NCI-H1436 treated with DMSO at 0.1 percent for 48 hours (cell line): ENCODE data around the gene NBAS.
"Not testable (repeated sequence)": the region's sequence is repeated elsewhere in the genome, so short reads cannot be mapped to it uniquely, and the experiment has no call there.

Experiments used
- DNase-seq: peaks from one replicate; lab custom pipeline; 2025; lab: John Stamatoyannopoulos, UW

Gene NBAS

DNA sequence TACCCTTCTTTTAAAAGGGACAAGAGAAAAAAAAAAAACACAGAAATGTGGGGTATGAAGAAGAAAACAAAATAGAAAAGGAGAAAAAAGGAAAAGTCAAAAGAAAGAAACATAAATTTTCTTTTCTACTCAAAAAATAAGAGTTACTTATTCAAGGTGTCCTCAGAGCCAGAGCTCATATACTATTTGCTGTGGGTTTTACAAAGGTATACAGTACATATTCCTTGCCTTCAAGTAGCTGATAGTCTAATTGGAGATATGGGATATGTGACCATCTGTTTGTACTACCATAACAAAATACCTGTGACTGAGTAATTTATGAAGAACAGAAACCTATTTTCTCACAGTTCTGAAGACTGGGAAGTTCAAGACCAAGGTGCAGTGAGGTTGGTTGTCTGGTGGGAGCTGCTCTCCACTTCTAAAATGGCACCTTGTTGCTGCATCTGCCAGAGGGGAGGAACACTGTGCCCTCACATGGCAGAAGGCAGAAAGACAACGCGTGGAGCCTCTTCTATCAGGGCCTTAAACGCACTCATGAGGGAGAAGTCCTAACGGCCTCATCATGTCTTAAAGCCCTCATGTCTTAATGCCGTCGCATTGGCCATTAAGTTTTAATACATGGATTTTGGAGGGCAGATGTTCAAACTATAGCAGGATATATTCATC is 33.9 kb downstream of the NBAS start:
- DNase-seq: no peak

GRCh38 chr2:15521641-15522181 is 39.4 kb downstream of the NBAS start:
- DNase-seq: no peak

DNA sequence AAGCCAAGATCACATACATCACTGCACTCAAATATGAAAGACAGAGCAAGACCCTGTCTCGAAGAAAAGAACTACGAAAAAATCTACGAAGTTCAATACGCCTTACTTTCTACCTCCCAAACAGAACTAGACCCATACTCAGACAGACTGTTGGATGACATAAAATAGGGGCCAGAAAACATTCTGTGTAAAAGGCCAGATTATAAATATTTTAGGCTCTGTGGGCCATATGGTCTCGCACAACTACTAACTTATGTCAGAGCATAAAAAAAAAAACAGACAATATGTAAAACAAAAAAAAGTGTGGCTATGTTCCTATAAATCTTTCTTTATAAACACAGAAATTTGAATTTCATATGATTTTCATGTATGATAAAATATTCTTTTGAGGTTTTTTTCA is 40.8 kb downstream of the NBAS start:
- no peak for DNase-seq

DNA sequence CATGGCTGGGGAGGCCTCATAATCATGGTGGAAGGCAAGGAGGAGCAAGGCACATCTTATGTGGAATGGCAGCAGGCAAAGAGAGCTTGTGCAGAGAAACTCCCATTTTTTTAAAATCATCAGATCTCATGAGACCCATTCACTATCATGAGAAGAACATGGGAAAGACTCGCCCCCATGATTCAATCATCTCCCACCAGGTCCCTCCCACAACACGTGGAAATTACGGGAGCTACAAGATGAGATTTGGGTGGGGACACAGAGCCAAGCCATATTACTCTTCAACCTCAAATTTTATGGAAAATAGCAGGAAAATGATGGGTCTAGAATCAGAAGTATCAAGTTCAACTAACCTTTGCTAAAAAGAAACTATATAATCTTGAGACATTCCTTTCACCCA is 42.4 kb downstream of the NBAS start:
- DNase-seq: not testable (repeated sequence)

DNA sequence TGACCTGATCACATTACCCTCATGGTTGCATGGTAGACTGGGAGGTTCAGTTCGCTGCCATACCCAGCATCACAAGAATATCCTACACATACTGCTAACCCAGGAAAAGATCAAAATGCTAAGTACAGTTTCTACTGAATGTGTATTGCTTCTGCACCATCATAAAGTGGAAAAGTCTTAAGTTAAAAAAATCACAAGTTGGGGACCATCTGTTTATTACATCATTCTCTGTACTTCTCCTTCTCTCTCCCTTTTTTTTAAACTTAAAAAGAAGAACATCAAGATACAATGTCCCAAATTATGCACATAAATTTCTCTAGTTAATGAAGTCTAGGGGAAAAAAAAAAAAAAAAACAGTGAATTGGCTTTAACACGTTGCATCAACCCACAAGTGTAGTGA is 43.3 kb downstream of the NBAS start:
- no peak for DNase-seq

DNA sequence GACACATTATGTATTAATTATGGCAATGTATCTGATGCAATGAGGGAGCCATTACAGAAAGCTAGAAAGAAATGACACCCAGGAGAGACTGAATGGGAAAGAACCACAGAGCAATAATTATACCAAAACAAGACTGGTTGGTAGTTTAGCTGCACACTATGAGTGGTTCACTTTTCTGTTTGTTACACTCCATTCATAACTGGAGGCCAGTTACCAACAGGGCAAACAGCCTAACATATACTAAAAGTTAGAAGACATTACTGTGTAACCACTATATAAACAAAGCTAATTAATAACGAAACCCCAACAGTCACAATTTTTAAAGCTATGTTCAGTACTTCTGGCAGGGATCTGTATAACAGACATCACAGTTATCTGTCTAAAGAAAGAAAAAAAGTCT is 49.4 kb downstream of the NBAS start:
- DNase-seq: no peak

DNA sequence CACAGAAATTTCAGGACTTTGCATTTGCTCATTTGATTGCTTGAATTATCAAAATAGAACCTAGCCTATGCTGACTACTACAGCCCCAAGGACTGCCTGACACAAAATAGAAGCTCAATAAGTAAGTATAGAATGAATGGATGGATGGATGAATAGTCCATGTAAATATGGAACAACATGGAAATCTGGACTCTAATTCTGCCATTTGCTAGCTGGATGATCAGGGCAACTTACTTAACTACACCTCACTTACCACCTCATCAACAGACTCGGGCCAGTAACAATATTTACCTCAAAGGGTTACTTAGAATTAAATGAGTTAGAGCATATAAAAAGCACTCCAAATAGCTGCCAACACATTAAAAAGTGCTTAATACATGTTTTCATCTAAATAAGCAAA is 50.6 kb downstream of the NBAS start:
- DNase-seq: no peak

GRCh38 chr2:15510131-15510530 is 51.0 kb downstream of the NBAS start:
- no peak for DNase-seq

DNA sequence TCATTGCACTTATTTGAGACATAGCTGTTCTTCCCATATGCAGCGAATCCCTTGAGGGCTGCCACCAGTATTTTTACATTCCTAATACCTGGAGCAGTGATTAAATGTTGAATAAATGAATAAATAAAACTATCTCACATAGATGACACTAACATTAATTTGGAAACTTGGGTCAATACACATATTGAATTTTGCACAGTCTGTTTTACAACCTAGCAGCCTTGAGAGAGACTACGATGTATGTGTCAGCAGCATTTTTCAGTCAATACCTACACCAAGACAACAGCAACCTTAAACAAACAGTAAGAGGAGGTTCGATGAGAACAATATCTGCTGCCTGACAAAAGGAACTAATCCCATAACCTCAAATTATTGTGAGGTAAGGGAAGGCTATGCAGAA is 53.4 kb downstream of the NBAS start:
- DNase-seq: no peak

DNA sequence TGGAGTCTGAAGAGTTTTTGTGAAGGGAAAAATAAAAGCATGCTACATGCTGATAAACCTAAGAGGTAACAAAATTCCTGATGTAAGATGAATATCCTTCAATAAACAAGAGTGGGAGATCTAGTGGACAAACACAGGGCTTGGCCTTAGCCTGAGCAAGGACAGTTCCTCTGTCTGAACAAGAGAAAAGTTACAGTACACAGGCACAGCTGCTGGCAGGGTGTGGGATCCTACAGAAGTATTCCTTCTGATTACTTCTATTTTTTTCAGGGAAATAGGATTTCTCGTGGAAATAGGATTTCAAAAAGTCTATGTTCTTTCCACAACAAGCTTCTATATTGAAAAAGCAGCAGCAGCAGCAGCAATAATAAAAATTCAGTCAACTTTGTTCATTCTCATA is 54.1 kb downstream of the NBAS start:
- DNase-seq: no peak

DNA sequence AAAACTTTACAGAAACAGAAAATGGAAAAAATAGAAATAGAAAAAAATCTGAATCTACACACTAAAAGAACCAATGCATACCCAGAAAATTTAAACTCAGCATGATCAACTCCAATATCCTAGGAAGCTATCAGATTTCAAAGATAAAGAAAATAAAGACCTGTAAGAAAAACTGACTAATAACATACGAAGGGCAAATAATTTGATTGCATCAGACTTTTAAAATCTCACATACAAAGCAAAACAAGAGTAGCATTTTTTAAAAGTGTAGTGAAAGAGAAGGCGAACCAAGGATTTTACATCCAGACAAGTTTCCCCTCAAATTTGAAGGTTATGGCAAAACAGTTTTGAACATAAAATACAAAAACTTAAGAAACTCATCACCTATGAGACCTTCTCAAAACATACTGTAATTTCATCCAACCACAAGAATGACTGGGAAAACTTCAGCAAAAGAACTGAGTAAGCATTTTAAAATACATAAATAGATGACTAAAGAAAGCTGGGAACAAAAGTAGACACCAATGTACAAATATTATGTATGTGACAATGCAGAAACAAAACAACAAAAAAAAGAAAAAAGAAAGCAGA is 54.8 kb downstream of the NBAS start:
- no peak for DNase-seq

- no peak for DNase-seq
Observed at GRCh38 chr2:15504882-15505663, 56.1 kb downstream of the NBAS start.

GRCh38 chr2:15499251-15499650 is 61.9 kb downstream of the NBAS start:
- not testable (repeated sequence) for DNase-seq

DNA sequence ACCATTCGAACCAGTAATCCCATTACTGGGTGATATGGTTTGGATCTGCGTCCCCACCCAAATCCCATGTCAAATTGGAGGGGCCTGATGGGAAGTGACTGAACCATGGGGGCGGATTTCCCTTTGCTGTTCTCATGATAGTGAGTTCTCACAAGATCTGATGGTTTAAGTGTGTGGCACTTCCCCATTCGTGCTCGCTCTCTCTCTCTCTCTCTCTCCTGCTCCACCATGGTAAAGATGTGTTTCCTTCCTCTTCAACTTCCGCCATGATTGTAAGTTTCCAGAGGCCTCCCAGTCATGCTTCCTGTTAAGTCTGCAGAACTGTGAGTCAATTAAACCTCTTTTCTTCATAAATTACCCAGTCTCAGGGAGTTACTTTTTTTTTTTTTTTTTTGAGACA is 62.6 kb downstream of the NBAS start:
- no peak for DNase-seq

- no peak for DNase-seq
Observed at GRCh38 chr2:15494877-15495276, 66.3 kb downstream of the NBAS start.

DNA sequence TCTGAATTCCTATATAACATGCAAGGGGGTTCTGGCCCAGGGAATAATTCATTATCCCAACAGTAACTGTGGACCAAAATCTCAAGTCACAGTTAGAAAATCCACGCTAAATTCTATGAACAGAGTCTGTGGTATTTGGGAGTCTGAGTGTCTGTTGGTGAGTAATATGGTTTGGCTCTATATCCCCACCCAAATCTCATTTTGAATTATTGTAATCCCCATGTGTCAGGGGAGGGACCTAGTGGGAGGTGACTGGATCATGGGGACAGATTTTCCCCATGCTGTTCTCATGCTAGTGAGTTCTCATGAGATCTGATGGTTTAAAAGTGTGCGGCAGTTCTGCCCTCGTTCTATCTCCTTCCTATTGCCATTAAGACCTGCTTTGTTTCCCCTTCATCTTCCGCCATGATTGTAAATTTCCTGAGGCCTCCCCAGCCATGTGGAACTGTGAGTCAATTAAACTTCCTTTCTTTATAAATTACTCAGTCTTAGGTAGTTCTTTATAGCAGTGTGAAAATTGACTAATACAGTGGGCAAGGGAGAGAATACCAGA is 68.3 kb downstream of the NBAS start:
- no peak for DNase-seq

GRCh38 chr2:15486770-15487169 is 74.4 kb downstream of the NBAS start:
- no peak for DNase-seq

DNA sequence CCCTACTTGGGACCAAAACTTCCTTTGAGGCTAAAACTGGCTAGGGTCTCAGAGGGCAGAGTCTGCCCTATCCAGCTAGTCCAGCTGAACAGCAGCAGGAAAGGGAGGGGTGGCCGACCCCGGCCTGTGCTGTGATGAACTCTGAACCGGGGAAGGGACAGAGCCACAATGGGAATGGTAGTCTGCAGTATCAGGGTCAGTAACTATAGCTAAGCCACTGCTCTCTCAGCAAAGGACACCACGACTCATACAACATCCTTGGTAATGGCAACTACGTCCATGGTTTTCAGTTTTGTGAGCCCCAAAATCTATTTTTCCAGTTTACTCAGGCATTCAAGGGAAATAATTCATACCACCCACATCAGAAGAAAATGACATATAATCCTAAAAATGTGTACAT is 75.2 kb downstream of the NBAS start:
- no peak for DNase-seq

GRCh38 chr2:15481000-15481399 is 80.1 kb downstream of the NBAS start:
- no peak for DNase-seq

GRCh38 chr2:15480552-15480951 is 80.6 kb downstream of the NBAS start:
- DNase-seq: no peak

DNA sequence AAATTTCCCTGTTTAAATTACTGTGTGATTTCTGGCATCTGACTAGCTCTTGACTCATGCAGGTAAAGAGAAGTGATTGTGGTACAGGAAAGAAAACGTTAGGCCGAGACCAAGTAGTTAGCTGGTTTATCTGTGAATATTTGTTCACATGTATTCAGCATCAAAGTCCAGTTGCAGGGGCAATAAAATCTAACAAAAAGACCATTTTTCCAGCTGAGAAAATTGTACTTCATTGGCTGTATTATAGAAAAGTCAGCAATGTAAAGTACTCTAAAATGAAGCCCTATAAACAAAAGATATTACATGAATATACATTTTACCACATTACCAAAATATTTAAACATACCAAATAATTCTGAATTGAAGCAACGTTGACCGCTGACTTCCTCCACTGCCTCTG is 88.3 kb downstream of the NBAS start:
- DNase-seq: no peak

DNA sequence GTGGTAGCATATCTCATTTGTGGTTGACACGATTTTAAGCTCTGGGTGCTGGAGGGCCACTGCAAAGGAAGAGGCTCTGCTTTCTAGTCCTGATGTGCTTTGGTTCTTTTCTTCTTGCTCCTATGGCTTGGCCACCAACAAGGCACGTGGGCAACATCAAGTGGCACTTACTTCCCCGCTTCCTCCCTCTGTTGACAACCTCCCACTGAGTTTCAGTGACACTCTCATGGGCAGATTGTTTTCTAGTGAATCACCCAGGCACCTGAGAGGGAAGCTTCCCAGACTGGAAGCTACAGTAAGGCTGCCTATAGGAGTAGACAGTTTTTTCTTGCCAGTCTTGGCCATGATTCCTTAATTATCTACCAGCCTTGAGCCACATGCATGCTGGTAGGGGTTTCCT is 89.0 kb downstream of the NBAS start:
- DNase-seq: no peak

- no peak for DNase-seq
Observed at GRCh38 chr2:15471606-15472005, 89.5 kb downstream of the NBAS start.
